HG03378 (cell line): ENCODE measurements around the gene PCNX1.
"Not testable (repeated sequence)": the region's sequence is repeated elsewhere in the genome, so short reads cannot be mapped to it uniquely, and the experiment has no call there.

Experiments used
- ATAC-seq: cut with Tn5 transposase; IDR thresholded peaks from one replicate; pipeline ENCODE4 v1.9.1; 2021; ENCODE audit warnings: mild to moderate bottlenecking, moderate library complexity; ENCODE audit not compliant: unreplicated experiment

The PCNX1 gene

GRCh38 chr14:70909733-70910614 lies 2.7 kb downstream of the PCNX1 start:
- no peak for ATAC-seq

- no peak for ATAC-seq
These were observed 8.2 kb downstream of the PCNX1 start for GRCh38 chr14:70915415-70915814.

GRCh38 chr14:70916300-70916699 lies 9.0 kb downstream of the PCNX1 start:
- no peak for ATAC-seq

- ATAC-seq, result no peak
These were observed 9.5 kb downstream of the PCNX1 start for GRCh38 chr14:70916799-70917198.

- no peak for ATAC-seq
These were observed 10.4 kb downstream of the PCNX1 start for GRCh38 chr14:70917633-70918032.

- no peak for ATAC-seq
These were observed 12.5 kb downstream of the PCNX1 start for GRCh38 chr14:70919774-70920173.

GRCh38 chr14:70920608-70921007 lies 13.3 kb downstream of the PCNX1 start:
- ATAC-seq, result no peak

GRCh38 chr14:70921669-70922068 lies 14.4 kb downstream of the PCNX1 start:
- no peak for ATAC-seq

- ATAC-seq, result no peak
These were observed 17.3 kb downstream of the PCNX1 start for GRCh38 chr14:70924521-70924920.

- no peak for ATAC-seq
These were observed 19.1 kb downstream of the PCNX1 start for GRCh38 chr14:70926235-70926830.

- ATAC-seq, result no peak
These were observed 23.7 kb downstream of the PCNX1 start for GRCh38 chr14:70931008-70931407.

GRCh38 chr14:70934084-70934483 lies 26.8 kb downstream of the PCNX1 start:
- ATAC-seq, result no peak

GRCh38 chr14:70934502-70935134 lies 27.4 kb downstream of the PCNX1 start:
- peak; percentile 82 for ATAC-seq

- no peak for ATAC-seq
These were observed 27.9 kb downstream of the PCNX1 start for GRCh38 chr14:70935135-70935534.

- ATAC-seq, result not testable (repeated sequence)
These were observed 32.4 kb downstream of the PCNX1 start for GRCh38 chr14:70939693-70940092.

GRCh38 chr14:70941637-70942341 lies 34.5 kb downstream of the PCNX1 start:
- ATAC-seq, result not testable (repeated sequence)

- ATAC-seq, result no peak
These were observed 35.1 kb downstream of the PCNX1 start for GRCh38 chr14:70942342-70942706.

GRCh38 chr14:70942721-70943120 lies 35.5 kb downstream of the PCNX1 start:
- ATAC-seq, result not testable (repeated sequence)

- ATAC-seq, result no peak
These were observed 36.6 kb downstream of the PCNX1 start for GRCh38 chr14:70943838-70944237.

- ATAC-seq, result no peak
These were observed 40.5 kb downstream of the PCNX1 start for GRCh38 chr14:70947739-70948138.

GRCh38 chr14:70952485-70952884 lies 45.2 kb downstream of the PCNX1 start:
- ATAC-seq, result no peak
